NOMO-1 treated with dmso at 0.1 percent for 144 hours (cell line): ENCODE results near the gene UXT.
A peak's percentile ranks its signal among the peaks of the same experiment; 100 is the strongest.

Experiments
- DNase-seq: peaks from one replicate; lab custom pipeline; 2025; ENCODE audit not compliant: unreplicated experiment; lab: John Stamatoyannopoulos, UW

Gene UXT

GRCh38 chrX:47649781-47650163 is 9.2 kb downstream of the UXT start:
- no peak for DNase-seq

DNA sequence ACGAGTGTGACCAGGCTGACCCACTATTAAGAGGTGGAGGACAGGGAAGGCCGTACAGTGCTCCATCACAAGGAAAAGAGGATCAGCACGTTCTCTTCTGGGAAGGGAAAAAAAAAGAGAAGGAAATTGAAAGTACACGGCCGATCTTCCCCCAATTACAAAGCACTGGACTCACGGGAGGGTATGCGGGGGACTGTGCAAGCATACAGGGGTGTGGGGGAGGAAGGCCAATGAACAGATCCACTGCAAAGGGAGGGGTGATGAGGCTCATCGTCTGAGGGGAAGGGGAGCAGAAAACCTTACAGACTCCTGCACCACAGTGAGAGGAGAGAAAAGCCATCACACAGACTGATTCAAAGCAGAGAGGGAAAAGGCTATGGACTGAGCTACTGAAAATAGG is 9.7 kb downstream of the UXT start:
- DNase-seq = no peak

DNA sequence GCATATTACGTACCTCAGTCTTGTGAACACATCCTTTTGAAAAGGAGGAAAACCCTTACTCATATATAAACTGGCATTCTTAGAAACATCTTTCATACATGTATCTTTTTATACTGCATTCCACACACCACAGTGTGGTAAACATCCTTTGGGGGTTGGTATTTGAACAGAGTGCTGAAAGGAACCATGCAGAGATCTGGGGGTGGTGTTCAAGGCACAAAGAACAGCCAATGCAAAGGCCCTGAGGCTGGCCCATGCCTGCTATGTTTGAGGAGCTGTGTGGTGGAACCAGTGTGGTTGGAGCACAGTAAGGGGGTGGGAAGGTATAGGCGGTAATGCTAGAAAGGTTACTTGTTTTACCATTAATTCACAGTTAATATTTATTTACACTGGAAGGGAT is 10.6 kb downstream of the UXT start:
- no peak for DNase-seq

DNA sequence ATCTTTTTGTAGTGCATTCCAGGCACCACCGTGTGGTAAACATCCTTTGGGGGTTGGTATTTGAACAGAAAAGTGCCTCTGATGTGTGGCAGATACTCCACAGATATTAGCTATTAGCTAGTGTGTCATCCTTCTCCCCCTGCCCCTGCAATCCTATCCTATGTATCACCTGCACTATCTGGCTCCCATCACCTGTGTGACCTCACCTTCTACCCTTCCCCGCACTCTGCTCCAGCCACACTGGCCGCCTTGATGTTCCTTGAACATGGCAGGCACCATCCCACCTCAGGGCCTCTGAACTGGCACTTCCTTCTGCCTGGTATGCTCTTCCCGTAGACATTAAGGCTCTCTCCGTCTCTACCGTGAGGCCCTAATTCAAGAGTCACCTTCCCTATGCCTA is 12.3 kb downstream of the UXT start:
- DNase-seq = no peak

- no peak for DNase-seq
These were observed 13.4 kb downstream of the UXT start for GRCh38 chrX:47645530-47645929.

- DNase-seq = no peak
These were observed 14.4 kb downstream of the UXT start for GRCh38 chrX:47644557-47645091.

DNA sequence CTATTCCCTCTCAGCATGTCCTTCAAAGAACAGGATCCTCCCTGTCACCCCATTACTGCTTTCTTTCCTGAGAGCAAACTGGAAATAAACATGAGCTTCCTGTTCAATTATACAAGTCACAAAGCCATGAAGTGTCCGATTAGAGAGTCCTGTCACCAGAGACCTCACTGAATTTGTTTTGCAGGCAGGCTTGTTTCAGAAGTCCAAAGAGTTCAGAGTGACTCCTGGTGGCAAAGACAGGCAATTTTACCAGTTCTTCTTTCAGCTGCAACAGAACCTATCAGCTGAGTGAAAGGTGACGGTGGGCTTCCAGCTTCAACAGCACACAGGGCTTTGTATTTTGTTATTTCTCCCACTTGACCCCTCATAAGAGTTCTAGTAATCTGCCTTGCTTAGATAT is 15.1 kb downstream of the UXT start:
- DNase-seq = no peak

DNA sequence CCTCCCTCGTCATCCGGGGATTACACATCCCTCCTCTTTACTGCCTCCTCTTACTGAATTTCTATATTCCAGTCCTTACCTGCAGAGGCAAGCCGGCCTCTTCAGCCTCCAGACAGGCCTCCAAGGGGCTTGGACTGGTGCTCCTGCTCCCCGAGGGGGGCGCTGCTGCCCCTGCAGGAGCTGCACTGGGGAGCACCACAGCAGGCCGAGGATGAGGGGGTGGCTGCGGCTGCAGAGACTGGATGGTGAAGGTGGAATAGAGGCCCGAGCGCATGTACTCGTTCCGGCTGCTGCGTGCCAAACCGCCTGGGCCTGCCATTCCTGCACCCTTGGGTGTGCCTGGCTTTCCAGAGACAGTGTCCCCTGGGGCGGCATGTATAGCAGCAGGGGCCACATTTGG is 20.2 kb downstream of the UXT start:
- no peak for DNase-seq

DNA sequence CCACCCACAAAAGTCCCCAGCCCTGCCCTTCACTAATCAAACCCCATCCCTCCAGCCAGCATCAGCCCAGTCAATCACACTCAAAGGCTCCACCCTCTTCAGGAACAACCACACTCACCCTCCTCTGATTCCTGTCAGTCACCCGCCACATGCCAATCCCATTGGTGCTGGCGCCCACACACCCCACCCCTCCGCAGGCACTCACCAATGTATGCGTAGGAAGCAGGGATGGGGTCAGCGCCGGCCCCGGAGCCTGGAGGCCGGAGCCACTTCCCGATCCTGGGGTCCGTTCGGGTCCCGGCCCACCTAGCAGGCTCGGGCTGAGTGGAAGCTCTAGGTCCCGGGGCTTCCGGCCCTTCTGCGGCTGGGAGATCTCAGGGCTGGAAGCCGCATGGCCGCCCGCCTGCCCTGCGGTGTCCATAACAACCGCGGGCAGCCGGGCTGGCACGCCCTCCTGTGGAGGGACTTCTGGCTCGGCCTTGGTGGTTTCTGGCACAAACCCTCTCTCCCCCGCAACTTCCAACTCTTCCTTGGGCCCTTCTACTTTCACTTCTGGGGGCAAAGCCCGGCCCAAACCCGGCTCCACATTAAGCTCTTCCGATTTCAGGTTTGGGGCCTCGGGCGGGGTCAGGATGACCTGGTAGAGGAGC is 21.3 kb downstream of the UXT start:
- DNase-seq = no peak

DNA sequence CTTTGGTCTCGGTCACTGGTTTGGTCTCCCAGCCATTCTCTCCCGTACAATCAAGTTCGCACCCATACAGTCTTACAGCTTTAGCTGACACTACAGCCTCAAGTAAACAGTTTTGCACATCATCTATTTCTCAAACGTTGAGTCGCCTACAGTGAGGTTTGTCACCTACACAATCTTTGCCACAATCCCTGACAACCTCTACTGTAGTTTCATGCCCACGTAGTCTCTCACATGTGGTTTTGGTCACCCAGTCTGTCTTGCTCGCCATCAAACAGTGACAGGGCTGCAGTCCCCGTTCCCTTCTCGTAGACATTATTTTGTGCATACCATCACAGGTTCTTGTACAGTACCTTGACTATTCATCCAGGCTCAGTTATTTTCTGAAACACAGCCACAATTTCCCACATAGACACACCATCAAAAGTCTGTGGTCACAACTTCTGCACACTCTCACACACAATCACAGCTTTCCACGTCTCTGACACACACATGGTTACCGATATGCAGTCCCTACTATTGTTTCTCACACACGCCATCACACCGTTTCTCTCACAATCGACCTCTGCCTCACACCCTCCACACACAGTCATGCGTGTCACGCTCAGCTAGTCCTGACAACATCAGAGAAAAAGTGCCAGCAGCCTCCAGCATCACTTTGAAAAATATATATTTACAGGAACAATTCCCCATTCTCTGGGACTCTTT is 24.0 kb downstream of the UXT start:
- DNase-seq = no peak

- no peak for DNase-seq
These were observed 25.0 kb downstream of the UXT start for GRCh38 chrX:47633689-47634590.

- no peak for DNase-seq
These were observed 26.3 kb downstream of the UXT start for GRCh38 chrX:47632666-47633065.

- no peak for DNase-seq
These were observed 27.3 kb downstream of the UXT start for GRCh38 chrX:47631676-47632075.

- peak; percentile 28 for DNase-seq
These were observed 29.4 kb downstream of the UXT start, which contains the start of gene CFP for GRCh38 chrX:47629419-47630200. Gene CFP, minus strand, starts transcription at chrX:47629930. Its CDS starts 86 bp downstream, at chrX:47629844.

- no peak for DNase-seq
These were observed 30.0 kb downstream of the UXT start for GRCh38 chrX:47628982-47629381.

- no peak for DNase-seq
These were observed 33.6 kb downstream of the UXT start for GRCh38 chrX:47625365-47625764.

DNA sequence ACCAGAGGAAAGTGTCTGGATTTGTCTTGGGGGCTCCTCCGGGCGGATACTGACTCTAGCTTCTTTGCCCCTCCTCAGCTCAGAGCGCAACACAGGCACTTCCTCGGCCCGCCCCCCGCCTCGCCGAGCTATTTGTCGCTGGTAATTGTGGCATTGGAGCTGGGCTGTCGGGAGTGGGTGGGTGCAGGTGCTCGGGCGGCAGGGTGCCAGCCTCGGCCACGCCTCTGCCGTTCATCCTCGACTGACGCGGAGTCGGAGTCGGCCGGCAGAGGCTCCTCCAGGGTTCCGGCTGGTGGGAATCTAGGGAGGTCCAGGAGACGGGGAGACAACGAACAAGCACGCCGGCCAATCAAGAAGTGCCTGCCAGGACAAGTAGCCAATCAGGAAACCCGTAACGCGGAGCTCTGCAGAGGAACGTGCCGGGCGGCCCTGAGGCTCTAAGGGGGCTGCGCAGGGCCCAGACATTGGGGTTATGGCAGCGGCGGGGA is 35.4 kb downstream of the UXT start:
- DNase-seq = no peak

DNA sequence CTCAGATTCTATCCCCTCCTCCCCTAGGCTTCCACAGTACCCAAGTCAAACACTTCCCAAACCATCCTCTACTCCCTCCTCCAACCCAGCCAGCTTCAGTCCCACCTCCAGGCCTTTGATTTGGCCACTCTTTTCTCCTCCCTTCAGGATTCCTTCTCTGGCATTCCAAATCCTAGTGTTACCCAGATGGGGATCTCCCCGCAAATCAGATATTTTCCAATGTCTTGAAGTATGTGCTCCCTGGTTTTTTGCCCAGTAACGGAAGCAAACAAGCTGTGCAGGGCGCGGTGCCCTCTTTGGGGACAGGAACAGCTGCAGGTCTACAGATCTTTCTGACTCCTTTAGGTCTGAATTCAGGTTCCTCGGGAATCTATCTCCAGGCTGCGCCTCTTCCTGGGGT is 37.1 kb downstream of the UXT start:
- no peak for DNase-seq

DNA sequence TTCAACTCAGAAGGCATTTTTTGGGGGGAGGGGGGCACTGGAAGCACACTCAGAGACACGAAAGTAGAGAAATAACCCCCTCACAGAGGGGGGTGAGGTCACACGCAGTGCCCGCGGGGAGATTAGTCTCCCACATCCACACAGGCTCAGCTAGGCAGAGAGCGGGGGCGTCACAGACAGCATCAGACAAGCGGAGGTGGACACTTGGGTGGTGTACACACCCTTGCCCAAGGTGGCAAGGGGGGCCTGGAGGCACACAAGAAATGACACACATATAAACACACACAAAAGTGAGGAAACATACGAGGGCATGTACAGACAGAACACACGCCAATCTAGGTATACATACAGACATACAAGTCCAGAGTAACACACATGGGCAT is 38.7 kb downstream of the UXT start:
- DNase-seq = no peak

DNA sequence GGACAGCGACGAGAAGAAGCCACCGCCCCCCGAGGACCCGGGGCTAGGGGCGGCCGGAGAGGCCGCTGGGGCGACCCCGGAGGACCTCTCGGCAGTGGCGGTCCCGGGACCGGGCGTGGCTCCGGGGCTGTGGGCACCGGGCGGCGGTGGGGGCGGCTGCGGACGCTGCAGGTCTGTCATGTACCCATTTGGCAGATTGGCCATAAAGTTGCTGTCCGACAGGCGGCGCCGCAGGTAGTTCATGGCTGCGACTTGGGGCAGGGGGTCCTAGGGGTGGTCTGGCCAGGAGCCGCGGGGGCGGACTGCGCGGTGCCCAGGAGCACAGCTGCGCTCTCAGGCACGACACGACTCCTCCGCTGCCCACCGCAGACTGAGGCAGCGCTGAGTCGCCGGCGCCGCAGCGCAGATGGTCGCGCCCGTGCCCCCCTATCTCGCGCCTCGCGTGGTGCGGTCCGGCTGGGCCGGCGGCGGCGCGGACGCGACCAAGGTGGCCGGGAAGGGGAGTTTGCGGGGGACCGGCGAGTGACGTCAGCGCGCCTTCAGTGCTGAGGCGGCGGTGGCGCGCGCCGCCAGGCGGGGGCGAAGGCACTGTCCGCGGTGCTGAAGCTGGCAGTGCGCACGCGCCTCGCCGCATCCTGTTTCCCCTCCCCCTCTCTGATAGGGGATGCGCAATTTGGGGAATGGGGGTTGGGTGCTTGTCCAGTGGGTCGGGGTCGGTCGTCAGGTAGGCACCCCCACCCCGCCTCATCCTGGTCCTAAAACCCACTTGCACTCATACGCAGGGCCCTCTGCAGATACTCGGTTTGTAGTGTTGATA is 39.3 kb downstream of the UXT start, which contains the start of gene SYN1:
Gene SYN1, minus strand, starts transcription at position 372 of the 817 bp plus-strand sequence. Its CDS starts 129 bp downstream, at position 243.
- peak; percentile 54 for DNase-seq
